HEK293 (cell line): ENCODE data around the gene PSAP.

Experiments used
- CTCF ChIA-PET: fragments of 350-600 bp; formaldehyde crosslinking; extraction: SDS; loops from one replicate; lab custom pipeline; 2021; ENCODE audit warnings: antibody characterized with exemption; lab: Yijun Ruan, JAX
- POLR2A ChIA-PET: fragments of 300-600 bp; formaldehyde crosslinking; extraction: SDS; loops from one replicate; lab custom pipeline; 2020; ENCODE audit warnings: antibody characterized with exemption, inconsistent platforms; lab: Yijun Ruan, JAX
- H3K27ac ChIP-seq: fragments of 200-500 bp; sonication (Bioruptor generic); 2 replicates; pipeline ENCODE4 v1.5.1; 2014; ENCODE audit warnings: low read depth, low read length, control low read depth, inconsistent platforms; ENCODE audit errors: extremely low read depth
- H3K36me3 ChIP-seq, 2 experiments: fragments of 200-500 bp in 1 of 2; sonication (Bioruptor generic) in 1 of 2; 1 replicate in 1 of 2; 2 replicates in 1 of 2; pipeline ENCODE4 v1.5.1; 2014 to 2017; ENCODE audit warnings: inconsistent platforms in 2 of 2, low read length in 2 of 2; ENCODE audit not compliant: control insufficient read depth in 2 of 2, insufficient read depth in 1 of 2
- H3K4me1 ChIP-seq: fragments of 200-500 bp; sonication (Bioruptor generic); 2 replicates; pipeline ENCODE4 v1.5.1; 2014; ENCODE audit warnings: mild to moderate bottlenecking, low read length, inconsistent platforms; ENCODE audit not compliant: control insufficient read depth, insufficient read depth
- H3K4me3 ChIP-seq: 2 replicates; pipeline ENCODE4 v1.5.1; 2011; ENCODE audit warnings: low read depth, mild to moderate bottlenecking, control low read depth, low read length, moderate library complexity
- H3K9me3 ChIP-seq: fragments of 200-500 bp; sonication (Bioruptor generic); 2 replicates; pipeline ENCODE4 v1.5.1; 2014; ENCODE audit warnings: low read depth, low read length, inconsistent platforms; ENCODE audit not compliant: control insufficient read depth, insufficient read depth
- KLF10 ChIP-seq: fragments of 450-650 bp; IDR thresholded peaks from 2 replicates; pipeline ENCODE4 v1.5.1; 2018; ENCODE audit warnings: missing biosample characterization, mild to moderate bottlenecking, missing genetic modification characterization
- MZF1 ChIP-seq: fragments of 450-650 bp; formaldehyde crosslinking; IDR thresholded peaks from 2 replicates; pipeline ENCODE4 v1.5.1; 2017; ENCODE audit warnings: missing biosample characterization, missing genetic modification characterization, borderline replicate concordance
- TRIM28 ChIP-seq: IDR thresholded peaks from 2 replicates; pipeline ENCODE4 v1.6.1; 2011; ENCODE audit warnings: low read length, control low read depth, borderline replicate concordance
- ZBTB20 ChIP-seq: fragments of 450-650 bp; formaldehyde crosslinking; IDR thresholded peaks from 2 replicates; pipeline ENCODE4 v1.5.1; 2016; ENCODE audit warnings: missing biosample characterization, missing genetic modification characterization
- ZBTB44 ChIP-seq: fragments of 450-650 bp; IDR thresholded peaks from 2 replicates; pipeline ENCODE4 v1.5.1; 2018; ENCODE audit warnings: missing biosample characterization, mild to moderate bottlenecking, missing genetic modification characterization
- ZFHX2 ChIP-seq: fragments of 450-650 bp; formaldehyde crosslinking; conservative IDR thresholded peaks from 2 replicates; pipeline ENCODE4 v1.5.1; 2016; ENCODE audit warnings: missing biosample characterization, missing genetic modification characterization
- ZFP41 ChIP-seq: fragments of 450-650 bp; formaldehyde crosslinking; IDR thresholded peaks from 2 replicates; pipeline ENCODE4 v1.5.1; 2016; ENCODE audit warnings: missing biosample characterization, missing genetic modification characterization, borderline replicate concordance
- ZNF146 ChIP-seq: fragments of 450-650 bp; formaldehyde crosslinking; IDR thresholded peaks from 2 replicates; pipeline ENCODE4 v1.5.1; 2016; ENCODE audit warnings: missing biosample characterization, missing genetic modification characterization
- ZNF645 ChIP-seq: fragments of 450-650 bp; formaldehyde crosslinking; IDR thresholded peaks from 2 replicates; pipeline ENCODE4; 2016; ENCODE audit warnings: missing biosample characterization, missing genetic modification characterization
- ZNF654 ChIP-seq: fragments of 450-650 bp; formaldehyde crosslinking; IDR thresholded peaks from 2 replicates; pipeline ENCODE4 v1.5.1; 2016; ENCODE audit warnings: low read depth, missing biosample characterization, missing genetic modification characterization
- ZNF747 ChIP-seq: fragments of 450-650 bp; formaldehyde crosslinking; IDR thresholded peaks from 2 replicates; pipeline ENCODE4 v1.5.1; 2016; ENCODE audit warnings: missing biosample characterization, missing genetic modification characterization
- ZXDB ChIP-seq: fragments of 450-650 bp; formaldehyde crosslinking; IDR thresholded peaks from 2 replicates; pipeline ENCODE4 v1.5.1; 2016; ENCODE audit warnings: missing biosample characterization, missing genetic modification characterization
- TF ChIP-seq, protein P1 (sequence below): fragments of 450-650 bp; formaldehyde crosslinking; conservative IDR thresholded peaks from 2 replicates; pipeline ENCODE4 v1.5.1; 2016; ENCODE audit warnings: low read depth, missing biosample characterization, missing genetic modification characterization

Gene PSAP

GRCh38 chr10:71816936-71817618, 34.0 kb downstream of the PSAP start:
- H3K4me1 ChIP-seq: peaks cover 6% of the 10 kb centered on the region; the same call in 1 of the 2 replicates
- POLR2A ChIA-PET: interaction anchor here (1.2 kb wide), 1 partner anchor 34 kb away, joined by 3 read pairs; the partner anchor contains the start of gene PSAP
- H3K36me3 ChIP-seq: peaks cover 5 to 75% of the 10 kb centered on the region in 2 experiments

GRCh38 chr10:71816421-71816851, 34.6 kb downstream of the PSAP start:
- no peak overlapping the region for H3K4me3 ChIP-seq
- ChIA-PET CTCF (no interaction called here), POLR2A (interaction anchor here (1.2 kb wide), 1 partner anchor 34 kb away, joined by 3 read pairs; the partner anchor contains the start of gene PSAP)
- H3K4me1 ChIP-seq: peaks cover 6% of the 10 kb centered on the region; the same call in 1 of the 2 replicates
- H3K27ac ChIP-seq: no peak overlapping the region
- H3K36me3 ChIP-seq: peaks cover 5 to 68% of the 10 kb centered on the region in 2 experiments
- no peaks in the 10 kb centered on the region for H3K9me3 ChIP-seq
- no peak for TF ChIP-seq ZFP41 (tag by site-specific recombination)
- no peak for TF ChIP-seq ZNF146 (tag by site-specific recombination)
- no peak for TF ChIP-seq ZNF645 (tag by site-specific recombination)
- TF ChIP-seq ZNF654 (tag by site-specific recombination): no peak
- TF ChIP-seq ZBTB20 (tag by site-specific recombination): no peak
- no peak for TF ChIP-seq MZF1
- no peak for TF ChIP-seq ZXDB
- TF ChIP-seq ZNF747 (tag by site-specific recombination): no peak
- TF ChIP-seq ZFHX2 (tag by site-specific recombination): 0 out of 2 replicates have a peak, but pooled peaks have one; percentile 22
- TF ChIP-seq, all 188 proteins: peak for 1

More at GRCh38 chr10:71816936-71817618, 34.0 kb downstream of the PSAP start:
- TF ChIP-seq ZBTB44 (tag by site-specific recombination) (no peak), KLF10 (tag by site-specific recombination) (no peak), TRIM28 (no peak), ZNF146 (tag by site-specific recombination) (no peak), ZNF654 (tag by site-specific recombination) (no peak)
- TF ChIP-seq, protein P1, sequence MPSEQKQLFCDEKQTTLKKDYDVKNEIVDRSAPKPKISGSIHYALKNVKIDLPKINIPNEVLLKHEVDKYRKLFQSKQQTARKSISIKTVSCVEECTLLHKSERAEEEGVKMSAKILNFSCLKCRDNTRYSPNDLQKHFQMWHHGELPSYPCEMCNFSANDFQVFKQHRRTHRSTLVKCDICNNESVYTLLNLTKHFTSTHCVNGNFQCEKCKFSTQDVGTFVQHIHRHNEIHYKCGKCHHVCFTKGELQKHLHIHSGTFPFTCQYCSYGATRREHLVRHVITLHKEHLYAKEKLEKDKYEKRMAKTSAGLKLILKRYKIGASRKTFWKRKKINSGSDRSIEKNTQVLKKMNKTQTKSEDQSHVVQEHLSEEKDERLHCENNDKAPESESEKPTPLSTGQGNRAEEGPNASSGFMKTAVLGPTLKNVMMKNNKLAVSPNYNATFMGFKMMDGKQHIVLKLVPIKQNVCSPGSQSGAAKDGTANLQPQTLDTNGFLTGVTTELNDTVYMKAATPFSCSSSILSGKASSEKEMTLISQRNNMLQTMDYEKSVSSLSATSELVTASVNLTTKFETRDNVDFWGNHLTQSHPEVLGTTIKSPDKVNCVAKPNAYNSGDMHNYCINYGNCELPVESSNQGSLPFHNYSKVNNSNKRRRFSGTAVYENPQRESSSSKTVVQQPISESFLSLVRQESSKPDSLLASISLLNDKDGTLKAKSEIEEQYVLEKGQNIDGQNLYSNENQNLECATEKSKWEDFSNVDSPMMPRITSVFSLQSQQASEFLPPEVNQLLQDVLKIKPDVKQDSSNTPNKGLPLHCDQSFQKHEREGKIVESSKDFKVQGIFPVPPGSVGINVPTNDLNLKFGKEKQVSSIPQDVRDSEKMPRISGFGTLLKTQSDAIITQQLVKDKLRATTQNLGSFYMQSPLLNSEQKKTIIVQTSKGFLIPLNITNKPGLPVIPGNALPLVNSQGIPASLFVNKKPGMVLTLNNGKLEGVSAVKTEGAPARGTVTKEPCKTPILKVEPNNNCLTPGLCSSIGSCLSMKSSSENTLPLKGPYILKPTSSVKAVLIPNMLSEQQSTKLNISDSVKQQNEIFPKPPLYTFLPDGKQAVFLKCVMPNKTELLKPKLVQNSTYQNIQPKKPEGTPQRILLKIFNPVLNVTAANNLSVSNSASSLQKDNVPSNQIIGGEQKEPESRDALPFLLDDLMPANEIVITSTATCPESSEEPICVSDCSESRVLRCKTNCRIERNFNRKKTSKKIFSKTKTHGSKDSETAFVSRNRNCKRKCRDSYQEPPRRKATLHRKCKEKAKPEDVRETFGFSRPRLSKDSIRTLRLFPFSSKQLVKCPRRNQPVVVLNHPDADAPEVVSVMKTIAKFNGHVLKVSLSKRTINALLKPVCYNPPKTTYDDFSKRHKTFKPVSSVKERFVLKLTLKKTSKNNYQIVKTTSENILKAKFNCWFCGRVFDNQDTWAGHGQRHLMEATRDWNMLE (tag by site-specific recombination): no peak
- no peaks in the 10 kb centered on the region for H3K9me3 ChIP-seq
- H3K27ac ChIP-seq: no peak overlapping the region
- CTCF ChIA-PET: interaction anchor here (0.9 to 1.9 kb wide), 2 partner anchors 79 to 108 kb away, joined by 4 to 9 read pairs; no protein-coding TSS in a partner anchor
- no peak overlapping the region for H3K4me3 ChIP-seq
